ENCODE data around the gene FAM53A. TPM values are rescaled to one million over a fixed set of nuclear protein-coding genes. Genes with fewer than 3 reads are reported as not detected.
"Not testable (repeated sequence)": the region's sequence is repeated elsewhere in the genome, so short reads cannot be mapped to it uniquely, and the experiment has no call there.

The FAM53A gene
- polyA plus RNA-seq, 12 donors, result 0.72 to 1.7 (median 1.3) TPM; not detected in 2

DNA sequence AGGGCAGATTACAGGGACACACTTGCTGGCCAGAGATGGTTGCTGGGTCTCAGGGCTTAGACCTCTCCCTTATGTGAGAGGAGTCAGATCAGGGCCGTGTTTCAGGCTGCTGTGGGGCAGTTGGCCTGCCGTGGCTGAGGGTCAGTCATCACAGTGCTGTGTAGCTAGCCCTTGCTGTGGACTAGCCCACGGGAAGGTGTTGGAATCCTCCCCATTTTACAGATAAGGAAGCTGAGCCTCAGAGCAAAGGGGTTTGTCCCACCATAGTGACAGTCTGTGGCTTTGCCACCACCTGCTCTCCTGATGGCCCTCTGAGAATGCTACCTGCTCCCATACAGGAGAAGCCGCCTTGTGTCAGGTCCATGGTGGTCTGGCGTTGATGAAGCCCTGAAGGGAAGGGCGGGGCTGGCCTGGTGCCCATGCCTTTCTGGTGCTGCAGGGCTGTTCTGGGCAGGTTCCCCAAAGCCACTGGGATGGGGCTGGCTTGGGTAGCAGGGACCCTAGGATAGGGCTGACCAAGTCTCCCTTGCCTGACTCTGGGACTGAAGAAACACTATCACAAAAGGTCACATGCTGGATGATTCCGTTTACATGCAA is 2.4 kb upstream of the FAM53A start:
- no peak for DNase-seq

DNA sequence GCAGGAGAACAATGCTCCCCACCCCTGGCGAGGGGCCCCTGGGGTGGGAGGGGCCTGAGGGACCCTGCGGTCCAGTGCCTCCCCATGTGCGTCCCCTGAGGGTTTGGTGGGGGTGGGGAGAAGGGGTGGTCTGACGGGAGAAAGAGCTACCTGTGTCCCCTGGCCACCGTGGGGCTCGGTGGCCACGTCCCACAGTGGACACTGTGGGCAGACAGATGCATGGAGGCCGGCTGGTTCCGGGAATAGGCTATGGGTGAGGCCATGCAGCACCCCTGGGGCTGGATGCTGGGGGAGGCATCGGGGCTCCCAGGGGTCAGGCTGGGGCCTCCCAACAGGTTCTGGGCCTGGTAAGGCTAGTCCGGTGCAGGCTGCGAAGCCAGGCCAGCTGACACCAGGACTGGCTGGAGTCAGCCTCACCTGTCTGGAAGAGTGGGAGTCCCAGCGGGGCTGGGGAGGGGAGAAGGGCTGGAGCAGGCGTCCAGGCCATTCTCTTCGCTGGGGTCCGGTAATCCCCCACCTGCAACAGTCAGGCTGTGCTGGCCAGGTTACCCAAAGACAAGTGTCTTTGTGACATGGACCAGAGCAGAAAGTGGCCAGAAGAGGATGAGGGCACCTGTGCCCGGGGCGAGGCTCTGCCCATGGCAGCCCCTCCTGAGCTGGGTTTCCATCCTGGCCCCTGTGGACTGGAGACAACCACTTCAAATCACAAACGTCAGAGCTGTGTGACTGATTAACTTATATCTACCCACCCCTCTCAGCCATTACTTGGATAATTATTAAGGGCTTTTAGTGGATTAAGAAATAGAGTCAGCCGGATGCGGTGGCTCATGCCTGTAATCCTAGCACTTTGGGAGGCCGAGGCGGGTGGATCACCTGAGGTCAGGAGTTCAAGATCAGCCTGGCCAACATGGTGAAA is 1.4 kb upstream of the FAM53A start:
- no peak for DNase-seq

DNA sequence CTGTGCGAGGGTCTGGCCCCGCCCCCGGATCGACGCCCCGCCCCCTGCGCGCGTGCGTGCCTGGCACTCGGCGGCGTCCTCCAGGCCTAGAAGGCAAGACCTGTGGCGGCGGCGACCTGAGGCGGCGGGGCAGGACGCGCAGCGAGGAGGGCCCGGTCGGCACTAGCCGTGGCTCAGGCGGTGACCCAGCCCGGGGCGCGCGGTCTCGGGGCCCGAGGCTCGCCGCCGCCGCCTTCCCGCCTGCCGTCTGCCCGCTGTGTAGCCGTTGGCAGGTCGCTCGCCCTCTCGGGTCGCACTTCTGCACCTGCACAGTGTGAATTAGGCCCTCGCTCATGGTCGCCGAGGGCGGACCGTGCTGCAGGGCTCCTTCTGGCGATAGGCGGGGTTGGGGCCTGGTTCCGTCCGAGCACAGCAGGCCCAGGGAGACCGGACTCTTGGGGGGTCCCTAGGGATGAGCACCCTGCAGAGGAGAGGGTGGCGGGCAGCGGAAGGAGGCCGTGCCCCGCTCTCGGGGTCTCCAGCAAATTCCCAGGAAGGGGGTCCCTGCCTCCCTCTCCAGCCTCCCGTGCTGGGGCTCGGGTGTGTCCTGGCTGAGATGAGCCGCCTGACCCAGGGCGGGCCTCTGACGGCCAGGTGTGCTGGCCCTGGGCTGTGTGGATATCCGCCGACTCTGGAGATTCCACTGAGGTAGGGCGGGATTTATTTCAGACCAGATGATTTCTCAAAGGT is 557 bp upstream of the FAM53A start:
- DNase-seq, result no peak

DNA sequence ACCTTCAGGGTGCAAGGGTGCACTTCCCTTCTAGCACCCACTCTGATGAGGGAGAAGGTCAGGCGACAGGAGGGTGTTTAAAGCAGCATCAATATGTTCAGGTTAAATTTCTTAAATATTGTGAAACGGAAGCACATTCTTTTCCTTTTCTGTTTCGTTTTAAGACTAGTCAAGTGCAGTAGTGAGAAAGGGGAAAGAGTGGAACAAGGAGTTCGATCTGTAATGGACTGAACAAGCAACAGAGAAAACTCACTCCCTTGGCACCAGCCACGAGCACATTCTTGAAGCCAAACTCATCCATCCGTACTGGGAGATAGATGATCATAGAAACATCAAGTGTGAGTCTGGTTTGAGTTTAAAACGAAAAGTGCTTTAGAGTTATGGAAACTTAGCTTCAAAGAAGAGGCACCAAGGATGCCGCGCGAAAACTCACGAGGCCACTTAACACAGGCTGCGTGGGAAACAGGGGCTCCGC is 815 bp downstream of the FAM53A start:
- peak; percentile 45 for DNase-seq

DNA sequence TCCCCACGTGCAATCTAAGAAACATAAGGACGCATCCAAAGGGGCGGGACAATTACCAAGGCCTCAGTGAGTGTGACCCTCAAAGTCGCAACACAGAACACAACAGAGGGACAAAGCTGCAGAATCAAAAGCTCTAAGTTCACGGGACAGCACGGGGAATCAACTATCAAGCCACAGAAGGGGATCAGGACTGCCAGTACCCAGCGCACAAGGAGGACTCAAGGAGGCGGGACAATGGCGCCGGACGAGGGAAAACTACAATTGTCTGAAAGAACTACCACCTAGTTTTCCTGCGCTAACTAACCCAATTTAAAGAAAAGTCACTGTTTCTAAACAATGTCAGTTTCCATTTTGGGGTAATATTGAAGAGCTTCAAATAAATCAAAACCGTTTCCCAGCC is 1.3 kb downstream of the FAM53A start:
- DNase-seq, result no peak

DNA sequence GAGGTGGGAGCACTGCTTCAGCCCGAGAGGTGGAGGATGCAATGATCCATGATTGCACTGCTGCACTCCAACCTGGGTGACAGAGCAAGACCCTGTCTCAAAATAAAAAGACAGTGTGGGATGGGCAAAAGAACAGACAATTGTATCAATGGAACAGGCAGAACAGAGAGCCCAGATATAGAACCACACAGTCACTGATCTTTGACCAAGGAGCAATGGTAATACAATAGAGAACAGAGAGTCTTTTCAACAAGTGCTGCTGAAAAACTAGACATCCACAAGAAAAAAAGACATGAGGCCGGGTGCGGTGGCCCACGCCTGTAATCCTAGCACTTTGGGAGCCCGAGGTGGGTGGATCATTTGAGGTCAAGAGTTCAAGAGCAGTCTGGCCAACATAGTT is 5.9 kb downstream of the FAM53A start:
- no peak for DNase-seq

DNA sequence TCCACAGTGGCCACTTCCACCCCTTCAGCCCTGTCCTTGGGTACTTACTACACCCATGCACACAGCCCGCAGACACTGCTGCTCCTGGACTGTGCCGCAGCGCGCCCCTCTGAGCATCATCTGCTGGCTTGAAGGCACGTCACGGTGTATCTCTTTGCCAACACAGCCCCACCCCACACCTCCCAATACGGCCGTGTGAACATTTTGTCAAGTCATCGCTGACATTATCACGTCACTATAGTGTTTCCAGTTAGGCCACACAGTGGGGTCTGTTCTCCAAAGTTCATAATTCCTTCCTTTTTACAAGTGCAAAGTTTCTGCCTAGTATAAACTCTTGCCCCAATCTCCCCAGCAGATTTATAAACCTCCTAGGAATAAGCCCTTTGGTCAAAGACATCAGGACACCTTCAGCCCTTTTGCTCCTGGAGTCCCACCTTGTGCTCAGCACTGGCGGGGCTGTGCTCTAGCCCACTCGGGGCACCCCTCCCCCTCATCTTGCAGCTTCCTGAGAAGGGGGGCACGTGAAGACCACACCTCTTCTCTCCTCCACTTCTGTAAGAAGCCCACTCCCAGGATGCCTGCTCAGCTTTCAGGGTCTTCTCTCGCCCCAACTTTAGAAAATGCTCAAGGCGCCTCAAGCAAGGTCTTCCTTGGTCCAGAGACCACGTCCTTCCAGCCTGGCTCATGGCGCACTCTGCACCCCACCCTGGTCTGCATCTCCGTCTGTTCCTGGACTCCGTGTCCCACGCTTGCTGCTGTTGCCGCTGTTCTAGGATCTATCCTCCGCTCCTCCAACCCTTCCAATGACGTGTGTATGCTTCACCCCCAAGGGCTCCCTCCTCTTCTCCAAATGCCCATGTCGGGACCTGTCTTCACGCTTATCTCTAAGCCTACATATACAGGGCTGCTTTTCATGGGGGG is 7.2 kb downstream of the FAM53A start:
- DNase-seq, result no peak

DNA sequence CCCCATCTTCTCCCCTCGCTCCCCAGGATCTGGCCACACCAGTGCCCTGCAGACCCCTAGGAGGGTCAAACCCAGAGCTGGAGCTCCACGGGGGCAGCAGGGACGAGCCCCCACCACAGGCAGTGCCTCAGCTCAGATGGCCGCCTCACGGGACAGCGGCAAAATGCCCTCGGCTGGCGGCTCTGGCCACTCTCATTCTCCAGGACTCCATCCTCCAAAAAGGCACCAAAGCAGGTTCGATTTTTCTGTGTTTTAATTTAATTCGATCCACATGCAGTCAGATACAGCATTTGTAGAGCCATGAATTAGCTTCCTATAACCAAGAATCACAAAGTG is 8.3 kb downstream of the FAM53A start:
- no peak for DNase-seq

DNA sequence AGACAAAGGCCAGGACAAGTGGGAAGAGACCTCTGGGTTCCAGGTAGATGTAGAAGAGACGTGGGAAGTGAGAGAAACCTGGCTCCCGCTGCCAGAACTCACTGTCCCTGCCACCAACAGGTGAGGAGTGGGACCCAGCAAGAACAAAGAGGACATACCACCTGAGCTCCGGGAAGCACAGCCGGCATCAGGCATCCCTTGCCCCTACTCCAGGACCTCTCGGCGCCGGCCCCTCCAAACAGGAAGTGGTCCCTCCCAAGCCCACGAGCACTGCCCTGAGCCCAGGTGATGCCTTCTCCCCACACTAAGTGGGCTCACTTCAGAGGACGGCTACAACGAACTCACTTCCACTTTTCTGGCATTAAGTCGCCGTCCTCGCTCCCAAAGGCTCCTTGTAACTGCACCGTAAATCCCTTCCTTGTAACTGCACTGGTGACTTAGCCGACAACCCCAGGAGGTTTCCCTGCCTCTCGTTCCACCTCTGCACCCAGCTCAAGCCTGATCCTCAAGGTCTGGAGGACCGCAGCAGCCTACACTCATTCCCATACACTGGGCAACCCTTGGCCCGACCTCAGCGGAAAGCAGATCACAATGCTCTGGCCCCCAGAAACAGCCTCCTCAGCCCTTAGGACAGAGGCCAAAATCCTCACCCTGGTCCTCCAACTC is 8.8 kb downstream of the FAM53A start:
- no peak for DNase-seq

DNA sequence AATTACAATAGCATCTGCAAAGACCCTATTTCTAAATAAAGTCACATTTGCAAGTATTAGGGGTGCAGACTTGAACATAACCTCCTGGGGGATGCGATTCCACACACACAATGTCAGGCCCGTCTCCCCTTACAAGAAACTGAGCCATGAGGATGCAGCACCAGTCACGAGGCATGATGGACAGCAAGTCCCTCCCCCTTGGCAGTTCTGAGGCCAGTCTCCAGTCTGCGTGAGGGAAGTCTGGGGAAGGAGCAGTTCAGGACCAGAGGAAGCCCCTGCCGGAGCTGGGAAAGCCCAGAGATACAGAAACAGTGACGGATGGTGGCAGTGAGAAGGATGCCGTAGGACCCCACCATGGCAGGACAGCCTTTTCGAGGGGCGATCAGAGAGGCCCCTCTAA is 9.4 kb downstream of the FAM53A start:
- DNase-seq, result no peak

DNA sequence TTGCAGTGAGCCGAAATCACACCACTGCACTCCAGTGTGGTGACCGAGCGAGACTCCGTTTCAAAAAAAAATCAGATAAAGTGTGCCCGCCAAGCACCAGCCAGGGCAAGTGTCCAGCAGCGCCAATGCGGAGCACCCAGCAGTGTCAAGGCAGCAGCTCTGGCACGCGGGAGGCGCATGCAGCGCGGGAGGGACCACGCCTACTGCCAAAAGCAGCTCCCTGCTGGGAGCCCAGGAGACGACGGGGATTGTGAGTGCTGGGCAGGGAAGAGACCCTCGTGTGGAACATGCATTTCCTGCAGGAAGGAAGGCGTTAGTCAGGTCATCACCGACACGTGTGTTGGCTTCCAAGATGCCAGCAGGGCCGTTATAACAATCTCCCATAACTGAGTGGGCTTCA is 10.4 kb downstream of the FAM53A start:
- no peak for DNase-seq

DNA sequence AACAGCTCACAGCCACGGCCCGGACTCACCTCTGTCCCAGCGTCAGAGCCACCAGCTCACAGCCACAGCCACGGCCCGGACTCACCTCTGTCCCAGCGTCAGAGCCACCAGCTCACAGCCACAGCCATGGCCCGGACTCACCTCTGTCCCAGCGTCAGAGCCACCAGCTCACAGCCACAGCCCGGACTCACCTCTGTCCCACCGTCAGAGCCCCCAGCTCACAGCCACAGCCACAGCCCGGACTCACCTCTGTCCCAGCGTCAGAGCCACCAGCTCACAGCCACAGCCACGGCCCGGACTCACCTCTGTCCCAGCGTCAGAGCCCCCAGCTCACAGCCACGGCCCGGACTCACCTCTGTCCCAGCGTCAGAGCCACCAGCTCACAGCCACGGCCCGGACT is 13.1 kb downstream of the FAM53A start:
- not testable (repeated sequence) for DNase-seq

DNA sequence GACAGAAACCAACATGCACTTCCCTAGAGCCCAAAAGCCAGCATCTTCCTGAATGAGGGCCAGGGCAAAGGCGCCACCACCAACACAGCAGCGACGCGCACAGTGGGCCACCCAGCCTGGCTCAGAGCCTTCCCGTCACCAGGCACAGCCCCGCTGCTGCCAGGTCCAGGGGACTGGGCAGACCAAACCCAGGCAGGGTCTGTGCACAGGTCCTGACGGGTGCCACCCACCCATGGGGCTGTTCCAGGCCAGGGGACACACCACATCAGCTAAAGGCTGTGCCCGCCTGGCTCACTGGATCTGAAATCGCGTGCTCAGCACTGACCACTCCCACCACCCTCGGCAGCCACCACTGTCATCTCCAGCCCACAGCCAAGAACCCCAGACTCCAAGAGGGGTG is 13.8 kb downstream of the FAM53A start:
- no peak for DNase-seq

DNA sequence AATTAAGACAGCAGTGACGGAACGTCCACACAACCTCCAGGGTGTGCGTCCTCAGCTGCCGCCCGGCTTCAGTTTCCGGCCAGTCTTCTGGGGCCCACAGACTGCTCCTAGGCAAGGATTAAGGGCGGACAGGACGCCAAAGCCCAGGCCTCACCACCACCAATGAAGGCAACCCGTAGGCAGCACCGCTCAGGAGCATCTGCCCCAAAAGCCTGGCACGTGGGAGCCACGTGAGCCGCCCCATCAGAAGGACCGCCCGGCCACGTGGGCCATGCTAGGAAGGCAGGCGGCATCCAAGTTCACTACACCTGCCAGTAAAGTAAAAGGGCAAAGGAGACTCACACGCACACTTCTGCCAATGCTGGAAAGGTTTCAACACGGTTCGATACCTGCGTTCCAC is 14.3 kb downstream of the FAM53A start:
- no peak for DNase-seq

DNA sequence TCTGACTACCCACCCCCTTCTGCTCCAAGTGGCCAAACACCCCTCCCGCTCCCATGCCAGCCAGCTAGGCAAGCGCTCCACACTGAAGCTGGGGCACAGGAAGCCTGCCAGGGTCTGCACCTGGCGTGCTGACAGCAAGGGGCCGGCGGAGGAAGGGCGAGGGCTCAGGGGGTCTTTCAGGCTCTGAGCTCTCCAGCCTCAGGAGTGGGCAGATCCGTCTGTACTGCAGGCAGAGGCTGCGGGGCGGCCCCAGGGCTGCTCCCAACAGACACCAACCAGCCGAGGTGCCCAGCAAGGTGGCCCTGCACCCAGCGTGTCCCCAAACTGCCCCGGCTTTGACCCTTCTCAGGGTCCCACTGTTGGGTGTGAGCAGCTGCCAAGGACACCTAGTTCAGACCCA is 14.8 kb downstream of the FAM53A start:
- DNase-seq, result no peak

DNA sequence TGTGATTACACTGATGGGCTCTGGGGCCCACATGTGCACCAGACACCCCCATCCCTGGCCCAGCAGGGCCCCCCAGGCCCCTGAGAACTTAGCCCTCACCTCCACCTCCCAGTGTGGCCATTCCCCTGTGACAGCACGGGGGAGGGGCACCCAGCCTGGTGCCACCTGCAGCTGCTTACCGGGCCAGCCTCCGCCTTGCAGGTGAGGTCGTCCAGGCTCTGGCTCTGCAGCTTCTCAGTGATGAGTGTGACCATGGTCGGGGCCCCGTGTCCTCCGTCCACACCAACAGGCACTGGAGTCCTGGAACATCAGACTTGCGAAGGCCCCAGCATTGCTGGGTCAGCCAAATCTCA is 15.6 kb downstream of the FAM53A start:
- DNase-seq, result no peak

DNA sequence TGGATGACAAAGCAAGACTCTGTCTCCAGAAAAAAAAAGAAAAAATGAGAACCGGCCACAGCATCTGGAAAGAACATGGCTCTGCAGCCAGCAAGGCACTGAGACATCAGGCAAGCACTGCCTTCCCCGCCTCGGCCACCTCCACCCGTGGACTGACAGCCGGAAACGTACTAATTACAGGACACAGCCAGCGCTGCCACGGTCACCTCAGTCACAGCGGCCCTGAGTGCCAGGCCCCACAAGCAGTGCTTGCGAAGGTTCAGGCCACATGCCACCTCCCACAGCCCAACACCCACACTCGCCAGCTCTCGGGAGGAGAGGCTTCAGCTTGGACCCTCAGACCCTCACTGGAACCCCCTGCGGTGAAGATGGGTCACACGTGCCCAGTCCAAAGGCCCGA is 16.8 kb downstream of the FAM53A start:
- no peak for DNase-seq

DNA sequence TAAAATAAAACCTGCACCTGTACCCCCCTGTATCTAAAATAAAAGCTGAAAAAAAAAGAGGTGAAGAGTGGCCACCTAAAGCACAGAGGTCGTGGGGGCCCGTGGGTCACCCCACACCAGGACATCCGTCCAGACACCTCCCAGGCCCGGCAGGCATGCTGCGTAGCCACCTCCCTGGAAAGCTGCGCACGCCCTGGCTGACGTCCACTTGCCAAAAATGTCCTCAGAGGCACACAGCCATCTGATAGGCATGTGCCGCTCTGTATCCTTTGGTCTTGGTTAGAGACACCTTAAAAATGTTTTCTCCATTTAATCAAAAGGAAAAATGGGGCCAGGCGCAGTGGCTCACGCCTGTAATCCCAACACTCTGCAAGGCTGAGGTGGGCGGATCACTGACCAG is 17.7 kb downstream of the FAM53A start:
- DNase-seq, result no peak

DNA sequence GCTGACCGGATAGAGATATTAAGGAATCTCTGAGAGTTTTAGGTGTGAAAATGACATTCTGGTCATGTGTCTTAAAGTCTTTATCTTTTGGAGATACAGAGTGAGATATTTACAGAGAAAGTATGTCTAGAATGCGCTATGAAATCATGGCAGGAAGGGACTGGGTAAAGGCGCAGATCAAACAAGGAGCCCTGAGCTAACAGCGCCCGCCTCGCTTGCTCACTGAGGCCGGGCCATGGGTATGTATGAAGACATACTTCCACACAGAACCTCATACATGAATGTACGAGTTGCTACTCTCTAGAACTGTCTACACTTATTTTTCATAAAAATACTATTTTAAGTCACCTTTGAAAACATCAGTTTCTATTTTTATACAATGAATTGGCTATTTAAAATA is 20.0 kb downstream of the FAM53A start:
- no peak for DNase-seq

DNA sequence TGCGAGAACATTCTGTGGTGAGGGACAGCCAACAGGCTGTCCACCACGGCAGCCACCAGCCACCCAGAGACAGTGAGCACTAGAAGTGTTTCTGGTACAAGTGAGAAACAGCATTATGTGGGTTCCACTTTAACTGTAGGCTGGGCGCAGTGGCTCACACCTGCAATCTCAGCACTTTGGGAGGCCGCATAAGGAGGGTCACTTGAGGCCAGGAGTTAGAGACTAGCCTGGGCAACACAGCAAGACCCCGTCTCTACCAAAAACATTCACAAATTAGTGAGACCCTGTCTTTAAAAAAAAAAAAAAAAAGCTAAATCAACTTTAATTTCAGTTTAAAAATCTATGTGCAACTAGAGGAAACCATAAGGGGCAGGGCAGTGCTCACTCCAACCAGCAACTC is 20.6 kb downstream of the FAM53A start:
- DNase-seq, result no peak

DNA sequence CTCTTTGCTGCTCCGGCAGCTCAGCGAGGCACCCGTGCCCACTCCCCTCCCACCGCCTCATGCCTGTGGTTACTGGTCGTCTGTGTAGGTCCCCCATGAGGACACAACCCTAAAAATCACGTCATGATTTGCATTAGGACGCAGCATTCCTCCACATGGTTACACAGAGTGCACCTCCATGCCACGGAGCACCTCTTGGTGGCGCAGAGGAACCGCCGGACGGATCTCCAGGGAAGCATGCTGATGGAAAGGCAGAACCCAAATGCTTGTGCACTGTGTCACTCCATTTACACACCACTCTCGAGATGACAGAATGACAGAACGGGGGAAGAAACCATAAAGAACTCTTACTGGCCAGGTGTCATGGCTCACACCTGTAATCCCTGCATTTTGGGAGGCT is 22.4 kb downstream of the FAM53A start:
- DNase-seq, result no peak

All from muscle of arm (tissue), 12 donors.